CD4-positive, alpha-beta T cell treated with Interferon alpha-2 for 1 hour (primary cell): Measurements from ENCODE around the gene RRP1.

Source experiments
- DNase-seq, 2 donors: peaks; one replicate each; pipeline ENCODE4 v3.0.0-alpha.2; 2020 to 2022

The RRP1 gene

GRCh38 chr21:43846430-43846829, 57.1 kb downstream of the RRP1 start:
- no peak for DNase-seq

GRCh38 chr21:43847301-43847700, 57.9 kb downstream of the RRP1 start:
- no peak for DNase-seq

- no peak for DNase-seq
Observed at GRCh38 chr21:43848771-43849170, 59.4 kb downstream of the RRP1 start.

GRCh38 chr21:43849532-43850299, 60.3 kb downstream of the RRP1 start:
- DNase-seq, result no peak

GRCh38 chr21:43850728-43851295, 61.4 kb downstream of the RRP1 start:
- DNase-seq, result no peak

- no peak for DNase-seq
Observed at GRCh38 chr21:43851593-43851992, 62.2 kb downstream of the RRP1 start.

GRCh38 chr21:43853851-43854772, 64.7 kb downstream of the RRP1 start:
- no peak for DNase-seq
